ENCODE data around the gene USP40.

DNA sequence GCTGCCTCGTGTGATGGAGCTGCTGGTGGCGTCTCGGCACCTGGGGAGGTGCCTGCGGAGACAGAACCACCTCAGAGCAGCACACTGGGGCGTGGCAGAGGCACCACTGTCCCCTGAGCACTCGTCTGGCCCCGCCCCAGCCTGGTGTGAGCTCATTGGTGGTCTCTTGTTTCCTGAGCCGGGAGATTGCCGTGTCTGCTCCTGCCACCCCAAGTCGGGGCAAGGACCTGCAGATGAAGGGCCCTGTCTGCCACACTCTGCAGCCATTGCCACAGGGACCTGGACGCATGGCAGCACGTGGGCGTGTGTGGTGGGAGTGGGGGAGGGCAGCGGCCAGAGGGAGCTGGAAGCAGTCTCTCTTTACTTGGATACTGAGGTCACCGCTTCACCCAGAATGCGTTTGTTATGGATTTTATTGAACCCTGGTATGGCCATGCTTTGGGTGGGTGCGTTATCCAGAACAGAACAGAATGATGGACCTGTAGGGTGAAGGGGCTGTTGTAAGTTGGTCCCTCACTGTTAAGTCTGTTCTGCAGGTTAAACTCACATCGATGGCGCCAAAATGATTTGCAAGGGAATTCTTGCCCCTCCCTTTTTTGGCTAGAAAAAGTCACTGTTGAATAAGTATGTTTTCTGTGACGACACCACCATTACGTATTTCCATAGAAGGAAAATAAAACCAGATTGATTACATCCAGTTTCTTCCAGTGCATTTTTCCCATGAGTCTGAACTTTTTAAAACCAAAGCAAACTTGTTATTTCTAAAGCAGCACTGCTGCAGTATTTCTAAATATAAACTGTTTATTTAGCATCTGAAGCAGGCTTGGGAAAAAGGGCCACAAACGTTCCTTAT, 92.0 kb downstream of the USP40 start:
- TF ChIP-seq, protein P1, sequence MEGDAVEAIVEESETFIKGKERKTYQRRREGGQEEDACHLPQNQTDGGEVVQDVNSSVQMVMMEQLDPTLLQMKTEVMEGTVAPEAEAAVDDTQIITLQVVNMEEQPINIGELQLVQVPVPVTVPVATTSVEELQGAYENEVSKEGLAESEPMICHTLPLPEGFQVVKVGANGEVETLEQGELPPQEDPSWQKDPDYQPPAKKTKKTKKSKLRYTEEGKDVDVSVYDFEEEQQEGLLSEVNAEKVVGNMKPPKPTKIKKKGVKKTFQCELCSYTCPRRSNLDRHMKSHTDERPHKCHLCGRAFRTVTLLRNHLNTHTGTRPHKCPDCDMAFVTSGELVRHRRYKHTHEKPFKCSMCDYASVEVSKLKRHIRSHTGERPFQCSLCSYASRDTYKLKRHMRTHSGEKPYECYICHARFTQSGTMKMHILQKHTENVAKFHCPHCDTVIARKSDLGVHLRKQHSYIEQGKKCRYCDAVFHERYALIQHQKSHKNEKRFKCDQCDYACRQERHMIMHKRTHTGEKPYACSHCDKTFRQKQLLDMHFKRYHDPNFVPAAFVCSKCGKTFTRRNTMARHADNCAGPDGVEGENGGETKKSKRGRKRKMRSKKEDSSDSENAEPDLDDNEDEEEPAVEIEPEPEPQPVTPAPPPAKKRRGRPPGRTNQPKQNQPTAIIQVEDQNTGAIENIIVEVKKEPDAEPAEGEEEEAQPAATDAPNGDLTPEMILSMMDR (IDR thresholded peaks at IDR 0.05), result no peak
- TF ChIP-seq EZH2 (IDR thresholded peaks at IDR 0.05) (no peak), EZH2phosphoT487 (IDR thresholded peaks at IDR 0.05) (no peak)
